ENCODE results near the gene OR5A1.
"Not testable (repeated sequence)": the region's sequence is repeated elsewhere in the genome, so short reads cannot be mapped to it uniquely, and the experiment has no call there.

The OR5A1 gene

DNA sequence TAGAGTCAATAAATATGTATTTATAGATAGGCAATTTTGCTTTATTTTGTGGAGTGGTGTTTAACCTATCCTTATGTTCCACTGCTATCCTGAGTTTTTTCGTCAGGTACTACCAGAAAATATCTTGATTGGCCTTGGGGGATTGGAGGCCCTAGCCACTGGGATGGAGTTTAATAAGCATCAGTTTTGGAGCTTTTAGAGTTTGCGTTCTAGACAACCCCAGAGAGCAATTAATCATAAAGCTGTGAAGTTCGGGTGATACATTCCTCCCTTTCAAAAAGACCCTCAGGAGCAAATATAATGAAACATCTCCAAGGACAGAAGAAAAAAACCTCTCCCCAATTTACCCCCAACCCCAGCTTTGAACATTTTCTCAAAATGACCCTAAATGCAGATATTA, at the start of gene OR5A1:
OR5A1 (plus strand) TSS at position 301 of the 400 bp plus-strand sequence. CDS start 6,700 bp downstream, outside the sequence.
- no peak for DNase-seq

GRCh38 chr11:59394186-59394585, 42.1 kb upstream of the OR5A1 start:
- DNase-seq: no peak

GRCh38 chr11:59400461-59401261, 35.6 kb upstream of the OR5A1 start:
- DNase-seq: no peak

- DNase-seq: no peak
Observed at GRCh38 chr11:59401262-59401552, 35.1 kb upstream of the OR5A1 start.

DNA sequence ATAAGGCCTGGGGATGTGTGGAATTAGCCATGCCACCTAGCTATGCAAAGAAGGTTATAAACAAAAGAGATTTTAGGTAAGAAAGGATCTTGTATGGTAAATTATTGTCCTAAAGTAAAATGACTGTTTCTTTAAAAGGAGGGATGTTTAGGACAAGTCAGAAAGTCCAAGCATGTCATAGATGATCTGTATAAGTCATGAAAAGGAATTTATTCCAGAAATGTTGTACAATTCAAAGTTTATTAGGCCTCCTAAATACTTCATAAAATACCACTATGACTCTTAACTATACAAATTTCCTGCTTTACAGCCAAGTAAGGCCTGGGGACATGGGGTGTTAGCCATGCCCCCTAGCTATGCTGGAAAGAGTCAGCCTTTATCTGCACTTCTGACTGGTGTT, 32.7 kb upstream of the OR5A1 start:
- no peak for DNase-seq

- DNase-seq: no peak
Observed at GRCh38 chr11:59413646-59414045, 22.6 kb upstream of the OR5A1 start.

- no peak for DNase-seq
Observed at GRCh38 chr11:59415111-59415510, 21.2 kb upstream of the OR5A1 start.

DNA sequence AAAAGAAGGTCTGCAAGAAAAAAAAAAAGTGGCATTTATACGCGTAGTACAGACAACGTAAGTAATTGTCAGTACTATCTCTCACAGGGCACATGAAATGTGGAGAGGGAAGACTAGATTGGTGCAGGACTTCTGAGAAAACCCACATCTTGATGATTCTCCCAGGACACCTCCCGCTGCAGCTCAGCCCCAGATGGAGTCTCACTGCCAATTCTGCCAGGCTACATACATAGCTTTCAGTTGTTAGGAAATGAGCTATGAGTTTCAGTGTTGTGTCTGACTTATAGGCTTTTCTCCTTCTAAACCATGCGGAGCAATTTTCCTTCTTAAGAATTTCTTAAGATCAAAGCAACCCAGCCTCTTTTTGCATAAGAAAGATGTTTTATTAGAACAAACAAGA, 19.7 kb upstream of the OR5A1 start:
- no peak for DNase-seq

- DNase-seq: no peak
Observed at GRCh38 chr11:59417023-59417422, 19.2 kb upstream of the OR5A1 start.

GRCh38 chr11:59418156-59418555, 18.1 kb upstream of the OR5A1 start:
- no peak for DNase-seq

DNA sequence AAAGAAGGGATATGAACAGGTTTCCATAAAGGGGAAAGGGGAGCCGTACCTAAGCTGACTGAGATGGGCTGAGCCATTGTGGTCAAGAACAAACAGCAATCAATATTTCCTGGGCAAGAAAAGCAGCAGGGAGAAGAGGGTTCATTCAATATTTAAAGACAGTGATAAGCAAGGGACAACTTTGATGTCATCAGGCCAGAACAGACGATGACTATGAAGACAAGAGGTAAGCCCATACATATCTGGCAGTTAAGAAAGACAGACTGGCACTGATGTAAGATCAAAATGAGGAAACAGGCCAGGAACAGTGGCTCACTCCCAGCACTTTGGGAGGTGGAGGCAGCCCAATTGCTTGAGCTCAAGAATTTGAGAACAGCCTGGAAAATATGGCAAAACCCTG, 12.4 kb upstream of the OR5A1 start:
- DNase-seq: no peak

DNA sequence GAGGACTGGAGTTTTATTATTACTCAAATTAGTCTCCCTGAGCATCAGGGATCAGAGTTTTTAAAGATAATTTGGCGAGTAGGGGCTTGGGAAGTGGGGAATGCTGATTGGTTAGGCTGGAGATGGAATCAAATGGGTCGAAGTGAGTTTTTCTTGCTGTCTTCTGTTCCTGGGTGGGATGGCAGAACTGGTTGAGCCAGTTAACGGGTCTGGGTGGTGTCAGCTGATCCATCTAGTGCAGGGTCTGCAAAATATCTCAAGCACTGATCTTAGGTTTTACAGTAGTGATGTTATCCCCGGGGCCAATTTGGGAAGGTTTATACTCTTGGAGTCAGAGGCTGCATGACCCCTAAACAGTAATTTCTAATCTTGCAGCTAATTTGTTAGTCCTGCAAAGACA, 11.1 kb upstream of the OR5A1 start:
- no peak for DNase-seq

GRCh38 chr11:59426361-59427067, 9.8 kb upstream of the OR5A1 start, which contains the start of gene OR5A2:
TSS of gene OR5A2 (minus strand) at chr11:59426413. CDS start at chr11:59422953, 3,460 bp downstream.
- DNase-seq: no peak

GRCh38 chr11:59427068-59427382, 9.2 kb upstream of the OR5A1 start:
- no peak for DNase-seq

GRCh38 chr11:59429924-59430516, 6.2 kb upstream of the OR5A1 start:
- DNase-seq: peak; percentile 39

DNA sequence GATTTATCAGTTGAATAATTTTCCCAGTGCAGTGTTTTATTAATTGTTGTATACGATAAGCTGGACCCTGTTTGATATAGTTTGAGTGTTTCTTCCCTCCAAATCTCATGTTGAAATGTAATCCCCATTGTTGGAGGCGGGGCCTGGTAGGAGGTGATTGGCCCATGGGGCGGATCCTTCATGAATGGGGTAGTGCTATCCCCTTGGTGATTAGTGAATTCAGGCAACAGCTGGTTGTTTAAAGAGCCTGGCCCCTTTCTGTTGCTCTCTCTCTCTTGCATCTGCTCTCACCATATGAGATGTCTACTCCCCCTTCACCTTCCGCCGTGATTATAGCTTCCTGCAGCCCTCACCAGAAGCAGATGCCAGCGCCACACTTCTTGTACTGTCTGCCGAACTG, 1.5 kb downstream of the OR5A1 start:
- no peak for DNase-seq

DNA sequence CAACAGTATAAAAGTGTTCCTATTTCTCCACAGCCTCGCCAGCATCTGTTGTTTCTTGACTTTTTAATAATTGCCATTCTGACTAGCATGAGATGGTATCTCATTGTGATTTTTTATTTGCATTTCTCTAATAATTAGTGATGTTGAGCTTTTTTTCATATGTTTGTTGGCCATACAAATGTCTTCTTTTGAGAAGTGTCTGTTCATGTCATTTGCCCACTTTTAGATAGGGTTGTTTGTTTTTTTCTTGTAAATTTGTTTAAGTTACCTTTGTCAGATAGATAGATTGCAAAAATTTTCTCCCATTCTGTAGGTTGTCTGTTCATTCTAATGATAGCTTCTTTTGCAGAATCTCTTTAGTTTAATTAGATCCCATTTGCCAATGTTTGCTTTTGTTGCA, 9.4 kb downstream of the OR5A1 start:
- DNase-seq: not testable (repeated sequence)

DNA sequence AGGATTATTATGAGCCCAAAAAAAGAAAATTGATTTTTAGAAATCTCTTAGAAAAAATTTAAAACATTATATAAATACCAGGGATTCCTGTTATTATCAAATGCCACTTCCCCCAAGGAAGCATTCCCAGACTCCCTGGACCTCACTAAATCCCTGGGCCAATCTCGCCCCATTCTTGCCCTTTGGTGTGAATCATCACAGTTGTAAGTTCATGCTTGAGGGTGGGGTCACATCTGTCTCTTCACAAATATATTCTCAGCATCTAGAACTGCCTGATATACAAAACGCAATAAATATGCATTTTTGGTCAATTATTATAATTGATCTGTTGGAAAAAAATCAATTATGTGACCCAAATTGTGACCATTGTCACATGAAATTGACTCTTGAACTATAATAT, 12.2 kb downstream of the OR5A1 start:
- no peak for DNase-seq

DNA sequence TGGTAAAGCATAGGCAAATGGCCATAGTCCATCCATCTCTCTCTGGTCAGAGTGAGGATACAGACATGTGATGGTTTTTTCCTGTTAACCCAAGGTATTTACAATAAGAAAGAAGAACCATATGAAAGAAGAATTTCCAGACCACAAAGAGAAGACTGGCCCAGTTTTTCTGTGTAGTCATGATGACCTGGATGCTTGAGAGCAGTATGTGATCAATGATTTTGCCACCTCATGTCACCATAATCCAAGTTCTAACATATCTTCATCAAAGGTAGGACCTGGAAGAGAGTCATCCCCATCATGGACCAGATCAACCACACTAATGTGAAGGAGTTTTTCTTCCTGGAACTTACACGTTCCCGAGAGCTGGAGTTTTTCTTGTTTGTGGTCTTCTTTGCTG, 20.4 kb downstream of the OR5A1 start, which contains the start of gene OR4D6:
OR4D6 (plus strand) TSS at position 301 of the 400 bp plus-strand sequence; CDS start at position 301, 0 bp downstream.
- no peak for DNase-seq

GRCh38 chr11:59459916-59460315, 23.6 kb downstream of the OR5A1 start:
- DNase-seq: no peak

- peak; percentile 56 for DNase-seq
Observed at GRCh38 chr11:59463190-59463641, 26.9 kb downstream of the OR5A1 start.

DNA sequence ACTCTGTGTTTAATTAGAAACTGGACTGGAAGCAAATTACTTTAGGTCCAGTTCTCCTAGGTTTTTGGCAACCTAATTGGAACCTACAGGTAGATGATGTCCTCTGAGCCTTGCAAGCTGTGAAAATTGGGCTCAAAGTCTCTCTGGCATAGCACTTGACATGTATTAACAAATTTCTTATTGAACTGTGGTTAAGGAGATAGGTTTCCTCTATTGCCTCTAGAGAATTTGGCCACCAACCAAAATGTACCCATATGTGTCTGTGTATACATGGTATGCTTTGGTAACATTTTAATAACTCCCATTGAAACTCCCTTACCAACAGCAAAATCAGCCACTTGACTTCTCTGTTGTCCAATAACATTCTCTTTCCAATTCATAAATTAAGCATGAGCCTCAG, 36.7 kb downstream of the OR5A1 start, which contains the start of gene OR4D10:
OR4D10 (plus strand) TSS at position 301 of the 400 bp plus-strand sequence. CDS start 4,115 bp downstream, outside the sequence.
- DNase-seq: no peak

- DNase-seq: no peak
Observed at GRCh38 chr11:59475176-59475575, 38.9 kb downstream of the OR5A1 start.

DNA sequence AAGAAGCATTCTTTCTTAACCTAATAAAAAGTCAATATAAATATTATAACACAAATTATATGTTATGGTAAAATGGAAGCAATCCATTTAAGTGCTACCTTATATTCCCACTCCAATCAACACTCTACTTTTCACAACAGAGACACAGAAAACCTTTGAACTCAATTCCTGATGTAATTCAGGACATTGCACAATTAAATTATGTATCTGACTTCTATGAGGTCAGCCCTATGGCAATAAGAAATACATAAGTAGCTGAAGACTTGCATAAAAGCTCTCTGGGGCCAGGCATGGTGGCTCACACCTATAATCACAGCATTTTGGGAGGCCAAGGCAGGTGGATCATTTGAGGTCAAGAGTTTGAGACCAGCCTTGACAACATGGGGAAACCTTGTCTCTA, 43.6 kb downstream of the OR5A1 start:
- no peak for DNase-seq
